A549 treated with GW870086 at 1 μM for 4 hours (cell line): ENCODE results near the gene PRAMEF2. TPM values are rescaled to one million over a fixed set of nuclear protein-coding genes. Genes with fewer than 3 reads are reported as not detected.

Experiments used
- total RNA-seq: library from RNA; stranded (reverse); fragments of 200-300 nt; extraction: Qiagen RNA extraction; gene quantifications from 5 replicates; pipeline ENCODE4 v1.2.3, GENCODE V29; 2022; ENCODE audit warnings: low read depth

The PRAMEF2 gene, protein sequence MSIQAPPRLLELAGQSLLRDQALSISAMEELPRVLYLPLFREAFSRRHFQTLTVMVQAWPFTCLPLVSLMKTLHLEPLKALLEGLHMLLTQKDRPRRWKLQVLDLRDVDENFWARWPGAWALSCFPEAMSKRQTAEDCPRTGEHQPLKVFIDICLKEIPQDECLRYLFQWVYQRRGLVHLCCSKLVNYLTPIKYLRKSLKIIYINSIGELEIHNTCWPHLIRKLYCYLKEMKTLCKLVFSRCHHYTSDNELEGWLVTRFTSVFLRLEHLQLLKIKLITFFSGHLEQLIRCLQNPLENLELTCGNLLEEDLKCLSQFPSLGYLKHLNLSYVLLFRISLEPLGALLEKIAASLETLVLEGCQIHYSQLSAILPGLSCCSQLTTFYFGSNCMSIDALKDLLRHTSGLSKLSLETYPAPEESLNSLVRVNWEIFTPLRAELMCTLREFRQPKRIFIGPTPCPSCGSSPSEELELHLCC
- 0.08 to 0.10 TPM in 2 of 5 replicates, not detected in the others for total RNA-seq

DNA sequence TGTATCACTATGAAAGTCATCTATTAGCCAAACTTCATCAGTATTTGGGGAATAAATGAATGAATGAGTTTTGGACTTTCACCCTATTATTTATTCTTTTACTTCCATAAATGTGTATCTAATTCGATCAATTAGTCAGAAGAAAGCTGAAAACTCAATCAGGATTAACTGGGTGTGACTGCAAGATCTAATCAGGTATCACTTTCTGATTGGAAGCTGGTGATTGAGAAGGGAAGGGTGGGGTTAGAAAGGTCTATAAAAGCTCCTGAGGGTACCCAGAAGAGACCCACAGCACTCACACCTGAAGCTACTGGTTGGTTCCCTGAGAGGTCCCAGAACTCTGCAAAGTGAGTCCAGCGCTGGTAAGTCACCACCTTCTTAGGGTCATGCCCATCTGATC lies at the start of gene PRAMEF2:
Gene PRAMEF2, plus strand, starts transcription at position 301 of the 400 bp plus-strand sequence. CDS start 1,924 bp downstream, outside the sequence.

DNA sequence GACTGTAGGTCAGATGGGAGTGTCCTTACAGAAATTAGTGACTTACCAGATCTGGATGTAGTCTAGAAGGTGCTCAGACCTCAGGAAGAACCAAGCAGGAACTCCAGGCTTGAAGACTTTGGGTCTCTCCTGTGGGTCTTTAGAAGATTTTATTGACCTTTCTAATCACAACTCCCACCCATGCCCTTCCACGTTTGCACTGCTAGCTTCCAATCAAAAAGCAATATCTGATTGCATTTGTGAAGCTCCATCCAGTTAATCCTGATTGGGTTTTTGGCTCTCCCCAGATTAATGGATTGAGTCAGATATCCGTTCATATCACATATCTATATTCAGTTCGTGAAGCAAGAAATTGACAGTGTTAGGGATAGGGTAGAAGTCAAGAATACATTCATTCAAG lies 25.6 kb upstream of the PRAMEF2 start, which contains the start of gene PRAMEF11:
Gene PRAMEF11, minus strand, starts transcription at position 101 of the 400 bp plus-strand sequence. CDS start 2,621 bp downstream, outside the sequence.

DNA sequence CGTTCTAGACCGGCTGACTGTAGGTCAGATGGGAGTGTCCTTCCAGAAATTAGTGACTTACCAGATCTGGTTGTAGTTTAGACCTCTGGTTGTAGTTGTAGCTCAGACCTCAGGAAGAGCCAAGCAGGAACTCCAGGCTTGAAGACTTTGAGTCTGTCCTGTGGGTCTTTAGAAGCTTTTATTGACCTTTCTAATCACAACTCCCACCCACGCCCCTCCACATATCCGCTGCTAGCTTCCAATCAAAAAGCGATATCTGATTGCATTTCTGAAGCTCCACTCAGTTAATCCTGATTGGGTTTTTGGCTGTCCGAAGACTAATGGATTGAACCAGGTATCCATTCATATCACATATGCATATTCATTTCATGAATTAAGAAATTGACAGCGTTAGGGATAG lies 8.3 kb upstream of the PRAMEF2 start, which contains the start of gene HNRNPCL1:
Gene HNRNPCL1, minus strand, starts transcription at position 101 of the 400 bp plus-strand sequence. CDS start 431 bp downstream, outside the sequence.

DNA sequence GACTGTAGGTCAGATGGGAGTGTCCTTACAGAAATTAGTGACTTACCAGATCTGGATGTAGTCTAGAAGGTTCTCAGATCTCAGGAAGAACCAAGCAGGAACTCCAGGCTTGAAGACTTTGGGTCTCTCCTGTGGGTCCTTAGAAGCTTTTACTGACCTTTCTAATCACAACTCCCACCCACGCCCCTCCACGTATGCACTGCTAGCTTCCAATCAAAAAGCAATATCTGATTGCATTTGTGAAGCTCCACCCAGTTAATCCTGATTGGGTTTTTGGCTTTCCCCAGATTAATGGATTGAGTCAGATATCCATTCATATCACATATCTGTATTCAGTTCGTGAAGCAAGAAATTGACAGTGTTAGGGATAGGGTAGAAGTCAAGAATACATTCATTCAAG lies 29.2 kb downstream of the PRAMEF2 start, which contains the start of gene PRAMEF4:
Gene PRAMEF4, minus strand, starts transcription at position 101 of the 400 bp plus-strand sequence. CDS start 2,807 bp downstream, outside the sequence.

DNA sequence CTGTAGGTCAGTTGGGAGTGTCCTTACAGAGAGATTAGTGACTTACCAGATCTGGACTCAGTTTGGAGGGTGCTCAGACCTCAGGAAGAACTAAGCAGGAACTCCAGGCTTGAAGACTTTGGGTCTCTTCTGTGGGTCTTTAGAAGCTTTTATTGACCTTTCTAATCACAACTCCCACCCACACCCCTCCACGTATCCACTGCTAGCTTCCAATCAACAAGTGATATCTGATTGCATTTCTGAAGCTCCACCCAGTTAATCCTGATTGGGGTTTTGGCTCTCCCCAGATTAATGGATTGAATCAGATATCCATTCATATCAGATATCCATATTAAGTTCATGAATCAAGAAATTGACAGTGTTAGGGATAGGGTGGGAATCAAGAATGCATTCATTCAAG lies 41.3 kb downstream of the PRAMEF2 start, which contains the start of gene PRAMEF10:
Gene PRAMEF10, minus strand, starts transcription at position 101 of the 400 bp plus-strand sequence. CDS start 2,423 bp downstream, outside the sequence.

Other genes with a start within 250 kb of the PRAMEF2 start
- gene DHRS3, start 238.9 kb upstream of the PRAMEF2 start, total RNA-seq, result 42.4 to 56.0 TPM (median 54.9 TPM) in 5 replicates
- not detected in 5 replicates for gene AADACL4, start 213.0 kb upstream of the PRAMEF2 start, total RNA-seq
- gene AADACL3, start 141.0 kb upstream of the PRAMEF2 start, total RNA-seq, result not detected in 5 replicates
- not detected in 5 replicates for gene CFAP107, start 110.9 kb upstream of the PRAMEF2 start, total RNA-seq
- not detected in 5 replicates for gene PRAMEF12, start 83.3 kb upstream of the PRAMEF2 start, total RNA-seq
- gene PRAMEF1, start 65.7 kb upstream of the PRAMEF2 start, total RNA-seq, result not detected in 5 replicates
- not detected in 5 replicates for gene PRAMEF11, start 25.7 kb upstream of the PRAMEF2 start, total RNA-seq
- gene HNRNPCL1, start 8.4 kb upstream of the PRAMEF2 start, total RNA-seq, result 0.12 TPM in 1 of 5 replicates, not detected in the others
- not detected in 5 replicates for gene PRAMEF4, start 29.1 kb downstream of the PRAMEF2 start, total RNA-seq
- not detected in 5 replicates for gene PRAMEF10, start 41.2 kb downstream of the PRAMEF2 start, total RNA-seq
- gene PRAMEF7, start 59.5 kb downstream of the PRAMEF2 start, total RNA-seq, result not detected in 5 replicates
- not detected in 5 replicates for gene PRAMEF6, start 90.5 kb downstream of the PRAMEF2 start, total RNA-seq
- gene PRAMEF27, start 199.5 kb downstream of the PRAMEF2 start, total RNA-seq, result not detected in 5 replicates
- gene HNRNPCL3, start 203.7 kb downstream of the PRAMEF2 start, total RNA-seq, result not detected in 5 replicates
- gene PRAMEF25, start 213.7 kb downstream of the PRAMEF2 start, total RNA-seq, result not detected in 5 replicates